Neural cell (in vitro differentiated cells): ENCODE measurements around the gene FYN. TPM values are rescaled to one million over a fixed set of nuclear protein-coding genes. Genes with fewer than 3 reads are reported as not detected.
A peak's percentile ranks its signal among the peaks of the same experiment; 100 is the strongest.
"Not testable (repeated sequence)": the region's sequence is repeated elsewhere in the genome, so short reads cannot be mapped to it uniquely, and the experiment has no call there.

Experiments
- H2AFZ ChIP-seq: fragments of 200-600, 300-800 bp; sonication (generic), shearing (Covaris generic); 2 replicates; pipeline ENCODE4 v1.6.0; 2014; ENCODE audit warnings: low read depth, mild to moderate bottlenecking, antibody characterized with exemption, low read length, moderate library complexity
- H3F3A ChIP-seq: fragments of 200-600 bp; shearing (Covaris generic); 2 replicates; pipeline ENCODE4 v1.6.1; 2016; ENCODE audit warnings: mild to moderate bottlenecking, moderate library complexity, mixed read lengths, antibody characterized with exemption, low read length; ENCODE audit not compliant: insufficient read depth, poor library complexity, severe bottlenecking
- H3K27ac ChIP-seq: fragments of 200-600, 300-800 bp; sonication (generic), shearing (Covaris generic); 2 replicates; pipeline ENCODE4 v1.5.1; 2014; ENCODE audit warnings: mild to moderate bottlenecking, low read length, moderate library complexity
- H3K27me3 ChIP-seq: fragments of 300-800, 200-600 bp; sonication (generic), shearing (Covaris generic); 2 replicates; pipeline ENCODE4 v1.6.0; 2014; ENCODE audit warnings: mild to moderate bottlenecking, low read depth, low read length, moderate library complexity; ENCODE audit not compliant: insufficient read depth
- H3K36me3 ChIP-seq: fragments of 300-800, 200-600 bp; sonication (generic), shearing (Covaris generic); 2 replicates; pipeline ENCODE4 v1.5.1; 2014; ENCODE audit warnings: mild to moderate bottlenecking, antibody characterized with exemption, low read length, moderate library complexity; ENCODE audit not compliant: insufficient read depth
- H3K4me2 ChIP-seq: fragments of 300-800, 200-600 bp; sonication (generic), shearing (Covaris generic); 2 replicates; pipeline ENCODE4 v1.6.0; 2014; ENCODE audit warnings: mild to moderate bottlenecking, low read length
- H3K4me3 ChIP-seq: fragments of 300-800, 200-600 bp; sonication (generic), shearing (Covaris generic); 2 replicates; pipeline ENCODE4 v1.5.1; 2014; ENCODE audit warnings: mild to moderate bottlenecking, low read length, moderate library complexity
- H3K79me2 ChIP-seq: fragments of 200-600 bp; shearing (Covaris generic); replicated peaks from 2 replicates; pipeline ENCODE4 v1.6.0; 2014; ENCODE audit warnings: mild to moderate bottlenecking, low read length, moderate library complexity; ENCODE audit not compliant: insufficient read depth
- H3K9ac ChIP-seq: fragments of 300-800, 200-600 bp; sonication (generic), shearing (Covaris generic); 2 replicates; pipeline ENCODE4 v1.6.1; 2016; ENCODE audit warnings: mild to moderate bottlenecking, low read length, mixed read lengths
- H3K9me2 ChIP-seq: fragments of 200-600 bp; shearing (Covaris generic); 2 replicates; pipeline ENCODE4 v1.6.1; 2016; ENCODE audit warnings: mild to moderate bottlenecking, low read length, mixed read lengths; ENCODE audit not compliant: insufficient read depth
- H3K9me3 ChIP-seq: fragments of 200-600, 300-800 bp; sonication (generic), shearing (Covaris generic); 2 replicates; pipeline ENCODE4 v1.6.1; 2016; ENCODE audit warnings: mild to moderate bottlenecking, mixed run types, low read length, moderate library complexity, mixed read lengths
- H4K20me1 ChIP-seq: fragments of 200-600 bp; shearing (Covaris generic); 2 replicates; pipeline ENCODE4 v1.6.1; 2016; ENCODE audit warnings: mild to moderate bottlenecking, mixed run types; ENCODE audit not compliant: insufficient read depth
- CTCF ChIP-seq: fragments of 450-650 bp; IDR thresholded peaks from 2 replicates; pipeline ENCODE4 v1.5.1; 2014; ENCODE audit warnings: antibody characterized with exemption, mild to moderate bottlenecking, moderate library complexity; ENCODE audit not compliant: poor library complexity, severe bottlenecking
- EP300 ChIP-seq: fragments of 450-650 bp; conservative IDR thresholded peaks from 2 replicates; pipeline ENCODE4 v1.6.1; 2014; ENCODE audit warnings: antibody characterized with exemption, mild to moderate bottlenecking, moderate library complexity; ENCODE audit not compliant: poor library complexity, severe bottlenecking
- EZH2 ChIP-seq: fragments of 200-600, 300-800 bp; shearing (Covaris generic), sonication (generic); IDR thresholded peaks from 2 replicates; pipeline ENCODE4 v1.6.1; 2014; ENCODE audit warnings: antibody characterized with exemption, low read length, borderline replicate concordance, mild to moderate bottlenecking; ENCODE audit not compliant: insufficient read depth, poor library complexity, severe bottlenecking
- MXI1 ChIP-seq: fragments of 450-650 bp; conservative IDR thresholded peaks from 2 replicates; pipeline ENCODE4 v1.6.1; 2014; ENCODE audit warnings: antibody characterized with exemption, mild to moderate bottlenecking; ENCODE audit not compliant: poor library complexity, severe bottlenecking
- POLR2AphosphoS5 ChIP-seq: IDR thresholded peaks from 2 replicates; pipeline ENCODE4 v1.6.1; 2012
- RAD21 ChIP-seq: fragments of 450-650 bp; conservative IDR thresholded peaks from 2 replicates; pipeline ENCODE4 v1.6.1; 2014; ENCODE audit warnings: antibody characterized with exemption, mild to moderate bottlenecking, moderate library complexity
- REST ChIP-seq: IDR thresholded peaks from 2 replicates; pipeline ENCODE4 v1.6.1; 2012; ENCODE audit warnings: borderline replicate concordance
- SMC3 ChIP-seq: fragments of 450-650 bp; conservative IDR thresholded peaks from 2 replicates; pipeline ENCODE4 v1.6.1; 2014; ENCODE audit warnings: antibody characterized with exemption, mild to moderate bottlenecking, moderate library complexity; ENCODE audit not compliant: poor library complexity
- TAF1 ChIP-seq: IDR thresholded peaks from 2 replicates; pipeline ENCODE4 v1.6.1; 2012; ENCODE audit warnings: low read depth
- polyA plus RNA-seq: library from polyadenylated mRNA; depleted of rRNA; stranded (reverse); fragments of >200 nt; gene quantifications from 2 replicates; pipeline ENCODE4 v1.2.3, GENCODE V29; 2014

Gene FYN
- polyA plus RNA-seq, 1 donor from 2014 or later: 277 TPM

GRCh38 chr6:111642463-111643158, 230.6 kb downstream of the FYN start:
- Histone ChIP-seq H3K4me2 (no peak overlapping the region), H3K27me3 (no peaks in the 10 kb centered on the region), H4K20me1 (no peaks in the 10 kb centered on the region), H3K27ac (no peak overlapping the region), H3K9me2 (no peaks in the 10 kb centered on the region), H3F3A (no peaks in the 10 kb centered on the region), H3K79me2 (no peaks in the 10 kb centered on the region), H2AFZ (no peak overlapping the region), H3K36me3 (peaks cover 3% of the 10 kb centered on the region), H3K4me3 (no peak overlapping the region), H3K9ac (no peak overlapping the region), H3K9me3 (no peaks in the 10 kb centered on the region)
- TF ChIP-seq EP300: no peak
- peak; percentile 51 for TF ChIP-seq RAD21
- TF ChIP-seq REST: no peak
- TF ChIP-seq POLR2AphosphoS5: no peak
- peak; percentile 41 for TF ChIP-seq SMC3
- peak; percentile 48 for TF ChIP-seq CTCF
- TF ChIP-seq TAF1: no peak
- TF ChIP-seq EZH2: no peak
- TF ChIP-seq MXI1: no peak

GRCh38 chr6:111639266-111639665, 234.0 kb downstream of the FYN start:
- Histone ChIP-seq H3K9me3 (no peaks in the 10 kb centered on the region), H3K4me3 (no peak overlapping the region), H3K36me3 (no peaks in the 10 kb centered on the region), H3F3A (no peaks in the 10 kb centered on the region), H3K27me3 (no peaks in the 10 kb centered on the region), H3K9ac (no peak overlapping the region), H2AFZ (no peak overlapping the region), H3K9me2 (no peaks in the 10 kb centered on the region), H3K27ac (no peak overlapping the region), H3K4me2 (no peak overlapping the region), H4K20me1 (no peaks in the 10 kb centered on the region), H3K79me2 (no peaks in the 10 kb centered on the region)
- TF ChIP-seq SMC3 (no peak), TAF1 (no peak), EZH2 (no peak), REST (no peak), EP300 (no peak), POLR2AphosphoS5 (no peak), MXI1 (no peak), RAD21 (no peak)

- H3K36me3 ChIP-seq, H3K9me2 ChIP-seq, H3K79me2 ChIP-seq, H3F3A ChIP-seq, H3K9me3 ChIP-seq, H3K27me3 ChIP-seq, H3K9ac ChIP-seq, H4K20me1 ChIP-seq, H3K4me2 ChIP-seq, H2AFZ ChIP-seq, H3K27ac ChIP-seq, H3K4me3 ChIP-seq: not testable (repeated sequence)
Measured at GRCh38 chr6:111634981-111635380, 238.3 kb downstream of the FYN start.
